Central memory CD8-positive, alpha-beta T cell (primary cell): ENCODE results near the gene NANOS3.
A peak's percentile ranks its signal among the peaks of the same experiment; 100 is the strongest.
"Not testable (repeated sequence)": the region's sequence is repeated elsewhere in the genome, so short reads cannot be mapped to it uniquely, and the experiment has no call there.

Source experiments
- ATAC-seq: fragments of 150-1000 bp; cut with Tn5 transposase; replicated peaks from 2 replicates; pipeline ENCODE4 v1.10.0; 2022; ENCODE audit warnings: mild to moderate bottlenecking, moderate FRiP score, moderate number of reproducible peaks; ENCODE audit not compliant: poor library complexity, severe bottlenecking; ENCODE audit errors: extremely low read depth
- DNase-seq, 2 donors: peaks; one replicate each; pipeline ENCODE4 v3.0.0; 2021; ENCODE audit warnings: low spot score in 2 of 2
- H3K27ac Mint-ChIP-seq: one replicate; pipeline ENCODE4 v1.8.0; 2022; ENCODE audit warnings: low read depth, mild to moderate bottlenecking, moderate library complexity, mixed read lengths
- H3K27me3 Mint-ChIP-seq: one replicate; pipeline ENCODE4 v1.8.0; 2022; ENCODE audit warnings: mixed read lengths
- H3K36me3 Mint-ChIP-seq: one replicate; pipeline ENCODE4 v1.8.0; 2022; ENCODE audit warnings: mild to moderate bottlenecking, moderate library complexity, mixed read lengths; ENCODE audit not compliant: insufficient read depth
- H3K4me1 Mint-ChIP-seq: one replicate; pipeline ENCODE4 v1.8.0; 2022; ENCODE audit warnings: mixed read lengths
- H3K4me3 Mint-ChIP-seq: one replicate; pipeline ENCODE4 v1.8.0; 2022; ENCODE audit warnings: mild to moderate bottlenecking, moderate library complexity, mixed read lengths
- H3K9me3 Mint-ChIP-seq: one replicate; pipeline ENCODE4 v1.8.0; 2022; ENCODE audit warnings: mixed read lengths

Gene NANOS3

DNA sequence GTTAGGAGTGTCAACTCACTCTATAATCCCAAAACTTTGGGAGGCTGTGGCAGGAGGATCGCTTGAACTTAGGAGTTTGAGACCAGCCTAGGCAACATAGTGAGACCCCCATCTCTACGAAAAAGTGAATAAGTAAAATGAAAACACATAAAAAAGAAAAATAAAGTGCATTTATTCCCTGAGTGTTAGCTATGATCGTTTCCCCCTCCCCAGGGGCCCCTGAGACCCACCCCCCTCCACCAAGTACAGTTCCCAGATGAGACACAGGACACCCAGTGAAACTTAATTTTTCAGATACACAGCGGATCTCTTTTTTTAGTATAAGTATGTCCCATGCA, 28.6 kb upstream of the NANOS3 start:
- H3K27ac Mint-ChIP-seq = peak overlapping the region; percentile 100
- DNase-seq (no peak), ATAC-seq (no peak)
- no peaks in the 10 kb centered on the region for H3K27me3 Mint-ChIP-seq
- H3K4me3 Mint-ChIP-seq = peak overlapping the region; percentile 69
- H3K36me3 Mint-ChIP-seq = peaks cover 57% of the 10 kb centered on the region
- no peaks in the 10 kb centered on the region for H3K9me3 Mint-ChIP-seq
- H3K4me1 Mint-ChIP-seq = peaks cover 49% of the 10 kb centered on the region

DNA sequence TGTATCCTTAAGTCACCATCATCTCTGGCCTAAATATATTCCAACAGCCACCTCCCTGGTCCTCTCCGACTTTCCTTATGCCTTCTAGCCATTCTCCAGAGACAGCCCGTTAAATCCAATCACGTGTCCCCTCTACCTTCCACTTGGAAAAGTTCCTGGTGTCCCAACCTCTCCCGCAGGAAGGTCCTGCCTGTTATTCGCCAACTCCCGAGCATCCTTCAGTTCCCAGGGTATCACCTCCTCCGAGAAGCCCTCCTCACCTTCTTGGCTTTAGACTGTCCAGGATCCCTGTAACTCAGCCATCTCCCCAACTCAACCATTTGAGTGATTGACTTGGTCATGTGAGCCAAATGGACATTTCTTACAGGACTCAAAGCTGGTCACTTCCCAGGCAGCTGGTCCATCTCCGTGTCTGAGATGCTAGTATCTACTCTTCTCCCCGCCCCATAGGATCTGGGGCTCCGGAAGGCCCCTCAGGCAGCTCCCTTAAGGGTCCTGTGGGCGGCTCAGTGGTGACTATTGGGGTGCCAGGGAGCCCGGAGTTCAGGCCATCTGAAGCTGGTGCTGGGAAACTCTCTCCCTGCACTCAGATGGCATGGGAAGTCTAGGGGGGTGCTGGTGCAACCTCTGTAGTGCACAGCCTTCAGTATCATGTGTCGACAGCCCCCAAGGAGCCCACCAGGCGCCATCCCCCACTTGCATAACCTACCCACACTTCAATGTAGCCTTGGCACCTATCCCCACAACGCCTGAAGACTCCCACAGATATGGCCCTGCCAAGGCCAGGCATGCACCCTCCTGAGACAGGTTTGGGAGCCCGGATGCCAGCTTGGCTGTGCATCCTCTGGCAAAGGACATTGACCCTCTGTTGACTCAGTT, 27.9 kb upstream of the NANOS3 start:
- Mint-ChIP-seq H3K27ac (peak overlapping the region; percentile 100), H3K36me3 (peaks cover 52% of the 10 kb centered on the region)
- no peak for DNase-seq

DNA sequence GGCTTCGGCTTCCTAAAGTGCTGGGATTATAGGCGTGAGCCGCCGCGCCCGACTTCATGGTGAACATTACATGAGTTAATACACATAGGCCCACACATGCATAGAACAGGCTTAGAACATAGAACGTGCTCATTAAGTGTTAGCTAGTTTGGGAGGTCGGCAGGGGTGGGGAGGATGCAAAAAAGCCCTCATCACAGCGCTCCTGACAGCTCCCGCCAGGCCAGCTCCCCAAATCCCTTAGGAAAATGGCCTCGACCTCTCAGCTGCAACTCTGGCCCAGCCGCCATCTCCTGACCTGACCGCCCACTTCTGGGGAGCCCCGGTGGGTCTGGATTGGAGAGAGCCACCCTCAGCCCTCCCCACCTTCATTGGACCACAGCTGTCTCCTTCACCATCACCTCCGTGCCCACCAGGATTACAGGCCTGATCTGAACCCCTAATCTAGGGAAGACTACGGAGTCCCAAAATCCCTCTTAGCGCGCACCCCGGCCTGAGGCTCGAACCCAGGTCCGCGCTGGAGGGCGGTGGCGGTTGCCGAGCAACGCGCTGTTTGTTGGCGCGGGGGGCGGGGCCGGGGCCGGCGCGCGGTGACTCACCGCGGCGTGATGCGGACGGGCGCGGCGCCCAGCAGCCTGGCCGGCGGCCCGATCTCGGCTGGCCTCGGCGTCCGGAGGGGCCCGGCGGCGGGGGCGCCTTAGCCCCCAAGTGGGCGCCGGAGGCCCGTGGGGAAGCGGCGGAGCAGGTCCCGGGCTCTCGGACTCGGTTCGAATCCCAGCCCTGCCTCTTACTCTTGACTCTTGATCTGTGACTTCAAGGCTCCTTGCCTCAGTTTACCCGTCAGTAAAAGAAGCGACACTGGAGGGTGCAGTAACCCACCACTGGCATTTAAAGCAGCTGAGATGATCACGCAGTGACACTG, 26.7 kb upstream of the NANOS3 start:
- H3K27ac Mint-ChIP-seq = peak overlapping the region; percentile 100
- DNase-seq (peak; percentile 63 to 65), ATAC-seq (no peak)
- H3K4me3 Mint-ChIP-seq = peak overlapping the region; percentile 59
- H3K36me3 Mint-ChIP-seq = peaks cover 47% of the 10 kb centered on the region
- H3K4me1 Mint-ChIP-seq = peaks cover 37% of the 10 kb centered on the region
- H3K27me3 Mint-ChIP-seq = no peaks in the 10 kb centered on the region
- H3K9me3 Mint-ChIP-seq = no peaks in the 10 kb centered on the region

More for the DNA sequence above, 27.9 kb upstream of the NANOS3 start:
- peak overlapping the region; percentile 69 for H3K4me3 Mint-ChIP-seq
- no peaks in the 10 kb centered on the region for H3K27me3 Mint-ChIP-seq
- peaks cover 49% of the 10 kb centered on the region for H3K4me1 Mint-ChIP-seq
- ATAC-seq = no peak
- H3K9me3 Mint-ChIP-seq = no peaks in the 10 kb centered on the region

DNA sequence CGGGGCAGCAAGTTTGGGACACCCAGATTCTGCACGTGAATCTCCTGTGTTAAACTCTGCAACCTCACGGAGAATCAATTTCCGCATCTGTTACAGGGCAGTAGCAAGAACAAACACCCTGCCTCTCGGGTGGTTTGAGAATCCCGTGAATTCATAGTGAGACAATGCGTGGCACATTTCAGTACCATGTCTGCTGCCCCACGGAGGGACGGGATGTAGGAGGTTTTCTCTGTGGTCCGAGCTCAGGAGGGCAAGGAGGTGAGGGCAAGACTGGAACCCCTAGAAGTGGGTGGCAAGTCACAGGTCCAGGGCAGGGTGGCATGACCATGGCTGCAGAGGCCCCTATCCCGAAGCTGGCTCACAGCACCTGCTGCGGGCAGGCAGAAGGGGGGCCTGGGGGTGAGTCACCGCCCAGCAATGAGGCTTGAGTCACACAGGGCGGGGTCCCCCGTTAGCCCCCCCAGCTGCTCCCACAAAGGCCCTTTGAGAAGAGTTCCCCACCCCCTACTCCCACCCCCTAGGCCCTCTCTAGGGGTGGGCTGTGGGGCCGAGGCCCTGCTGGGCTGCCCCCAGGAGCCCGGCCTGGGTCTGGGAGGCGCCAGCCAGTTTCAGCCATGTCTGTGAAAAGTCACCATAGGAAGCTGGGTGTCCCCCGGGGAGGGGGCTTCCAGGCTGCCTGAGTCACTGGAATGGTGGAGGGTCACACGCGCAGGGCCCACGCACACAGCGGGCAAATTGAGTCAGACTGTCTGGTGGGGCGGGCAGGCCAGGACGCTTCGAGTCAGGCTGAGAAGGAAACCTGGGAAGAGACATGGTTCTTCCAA, 25.8 kb upstream of the NANOS3 start:
- Mint-ChIP-seq H3K4me1 (peaks cover 30% of the 10 kb centered on the region), H3K36me3 (peaks cover 42% of the 10 kb centered on the region), H3K9me3 (no peaks in the 10 kb centered on the region), H3K4me3 (peak overlapping the region; percentile 59), H3K27me3 (no peaks in the 10 kb centered on the region), H3K27ac (peak overlapping the region; percentile 100)
- DNase-seq (peak in 1 of 2 donors; percentile 36), ATAC-seq (no peak)

DNA sequence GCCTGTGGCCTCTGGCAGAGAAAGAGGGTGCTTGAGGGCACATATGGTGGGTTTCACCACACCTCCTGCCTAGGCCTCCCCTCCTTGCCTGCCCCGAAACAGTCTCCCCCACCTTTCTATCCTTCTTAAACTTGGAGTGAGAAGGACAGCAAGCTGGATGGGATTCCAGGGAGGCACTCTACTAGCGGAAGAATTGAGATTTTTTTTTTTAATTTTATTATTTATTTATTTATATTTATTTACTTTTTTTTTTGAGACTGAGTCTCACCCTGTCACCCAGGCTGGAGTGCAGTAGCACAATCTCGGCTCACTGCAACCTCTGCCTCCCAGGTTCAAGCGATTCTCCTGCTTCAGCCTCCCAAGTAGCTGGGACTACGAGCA, 25.2 kb upstream of the NANOS3 start:
- Mint-ChIP-seq H3K4me1 (peaks cover 24% of the 10 kb centered on the region), H3K36me3 (peaks cover 36% of the 10 kb centered on the region)
- not testable (repeated sequence) for ATAC-seq, H3K27ac Mint-ChIP-seq, H3K4me3 Mint-ChIP-seq, DNase-seq, H3K9me3 Mint-ChIP-seq, H3K27me3 Mint-ChIP-seq

DNA sequence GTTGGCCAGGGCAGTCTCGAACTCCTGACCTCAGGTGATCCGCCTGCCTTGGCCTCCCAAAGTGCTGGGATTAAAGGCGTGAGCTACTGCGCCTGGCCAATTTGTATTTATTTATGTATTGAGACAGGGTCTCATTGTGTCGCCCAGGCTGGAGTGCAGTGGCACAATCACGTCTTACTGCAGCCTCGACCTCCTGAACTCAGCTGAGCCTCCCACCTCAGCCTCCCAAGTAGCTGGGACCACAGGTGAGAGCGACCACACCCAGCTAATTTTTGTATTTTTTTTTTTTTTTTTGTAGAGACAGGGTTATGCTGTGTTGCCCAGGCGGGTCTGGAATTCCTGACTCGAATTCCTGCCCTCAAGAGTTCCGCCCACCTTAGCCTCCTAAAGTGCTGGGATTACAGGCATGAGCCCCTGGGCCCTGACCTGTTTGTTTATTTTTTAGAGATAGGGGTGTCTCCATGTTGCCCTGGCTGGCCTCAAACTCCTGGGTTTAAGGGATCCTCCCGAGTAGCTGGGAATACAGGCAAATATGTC, 24.7 kb upstream of the NANOS3 start:
- peaks cover 19% of the 10 kb centered on the region for H3K4me1 Mint-ChIP-seq
- H3K4me3 Mint-ChIP-seq, H3K27ac Mint-ChIP-seq, ATAC-seq, DNase-seq, H3K9me3 Mint-ChIP-seq, H3K27me3 Mint-ChIP-seq: not testable (repeated sequence)
- peaks cover 31% of the 10 kb centered on the region for H3K36me3 Mint-ChIP-seq

DNA sequence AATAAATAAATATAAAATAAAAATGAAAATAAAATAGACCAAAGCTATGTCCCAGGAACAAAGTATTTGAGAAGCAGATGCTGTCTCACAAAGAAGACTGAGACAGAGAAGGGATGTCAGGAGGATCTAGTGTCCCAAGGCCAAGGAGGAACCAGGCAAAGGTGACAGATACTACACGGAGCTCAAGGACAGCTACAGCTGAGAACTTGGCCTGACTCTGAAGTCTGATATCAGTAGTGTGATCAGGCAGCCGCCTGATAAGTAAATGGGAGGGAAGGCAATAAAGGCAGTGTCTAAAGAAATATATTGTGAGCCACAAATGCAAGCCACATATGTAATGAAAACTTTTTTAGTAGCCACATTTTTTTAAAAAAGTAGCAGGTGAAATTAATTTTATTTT, 20.4 kb upstream of the NANOS3 start:
- Mint-ChIP-seq H3K4me3 (no peak overlapping the region), H3K4me1 (peaks cover 10% of the 10 kb centered on the region), H3K27ac (no peak overlapping the region), H3K9me3 (no peaks in the 10 kb centered on the region), H3K27me3 (no peaks in the 10 kb centered on the region), H3K36me3 (peaks cover 3% of the 10 kb centered on the region)
- DNase-seq = no peak
- no peak for ATAC-seq

DNA sequence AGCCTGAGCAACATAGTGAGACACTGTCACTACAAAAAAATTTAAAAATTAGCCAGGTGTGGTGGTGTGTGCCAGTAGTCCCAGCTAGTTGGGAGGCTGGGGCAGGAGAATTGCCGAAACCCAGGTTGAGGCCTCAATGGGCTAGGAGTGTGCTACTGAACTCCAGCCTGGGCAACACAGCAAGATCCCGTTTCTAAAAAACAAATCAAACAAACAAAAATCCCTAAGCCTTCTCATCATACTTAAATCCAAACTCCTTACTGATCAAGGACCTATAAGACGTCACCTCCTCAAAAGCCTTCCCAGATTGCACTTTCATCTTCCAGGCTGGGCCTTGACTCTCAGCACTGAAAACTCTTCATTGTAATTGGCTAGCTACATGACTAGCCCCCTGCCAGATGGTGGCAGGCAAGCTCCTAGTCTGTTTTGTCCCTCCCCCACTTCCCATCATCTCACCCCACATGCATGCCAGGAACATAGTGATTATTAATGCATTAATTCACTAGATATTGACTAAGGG, 17.5 kb upstream of the NANOS3 start:
- H3K9me3 Mint-ChIP-seq = no peaks in the 10 kb centered on the region
- H3K27me3 Mint-ChIP-seq = peaks cover 13% of the 10 kb centered on the region
- DNase-seq = no peak
- peaks cover 18% of the 10 kb centered on the region for H3K36me3 Mint-ChIP-seq
- H3K4me1 Mint-ChIP-seq = peaks cover 34% of the 10 kb centered on the region
- H3K4me3 Mint-ChIP-seq = no peak overlapping the region
- no peak for ATAC-seq
- H3K27ac Mint-ChIP-seq = peak overlapping the region; percentile 99

DNA sequence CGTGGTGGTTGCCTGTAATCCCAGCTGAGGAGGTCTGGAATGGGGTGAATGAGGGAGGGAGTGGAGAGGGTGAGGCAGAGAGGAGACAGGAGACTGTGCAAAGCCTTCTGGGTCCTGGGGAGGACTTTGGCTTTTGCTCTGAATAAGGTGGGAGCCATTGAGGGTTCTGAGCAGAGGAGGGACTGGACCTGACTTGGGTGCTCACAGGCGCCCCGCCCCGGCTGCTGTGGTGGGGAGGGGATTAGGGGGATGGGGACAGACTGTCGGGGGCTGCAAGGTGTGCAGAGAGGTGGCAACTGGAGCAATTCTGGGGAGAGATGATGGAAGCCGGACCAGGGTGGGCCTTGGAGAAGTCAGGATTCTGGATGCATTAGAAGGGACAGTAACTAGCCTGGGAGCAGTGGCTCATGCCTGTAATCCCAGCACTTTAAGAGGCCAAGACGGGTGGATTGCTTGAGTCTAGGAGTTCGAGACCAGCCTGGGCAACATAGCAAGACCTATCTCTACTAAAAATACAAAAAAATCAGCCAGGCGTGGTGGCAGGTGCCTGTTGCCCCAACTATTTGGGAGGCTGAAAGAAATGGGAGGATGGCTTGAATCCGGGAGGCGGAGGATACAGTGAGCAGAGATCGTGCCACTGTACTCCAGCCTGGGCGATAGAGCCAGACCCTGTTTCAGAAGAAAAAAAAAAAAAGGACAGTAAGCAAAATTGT, 16.1 kb upstream of the NANOS3 start:
- H3K4me3 Mint-ChIP-seq = peak overlapping the region; percentile 94
- H3K27me3 Mint-ChIP-seq = peaks cover 18% of the 10 kb centered on the region
- peak overlapping the region; percentile 99 for H3K27ac Mint-ChIP-seq
- no peaks in the 10 kb centered on the region for H3K9me3 Mint-ChIP-seq
- H3K4me1 Mint-ChIP-seq = peaks cover 38% of the 10 kb centered on the region
- peaks cover 20% of the 10 kb centered on the region for H3K36me3 Mint-ChIP-seq
- DNase-seq = no peak
- ATAC-seq = no peak

DNA sequence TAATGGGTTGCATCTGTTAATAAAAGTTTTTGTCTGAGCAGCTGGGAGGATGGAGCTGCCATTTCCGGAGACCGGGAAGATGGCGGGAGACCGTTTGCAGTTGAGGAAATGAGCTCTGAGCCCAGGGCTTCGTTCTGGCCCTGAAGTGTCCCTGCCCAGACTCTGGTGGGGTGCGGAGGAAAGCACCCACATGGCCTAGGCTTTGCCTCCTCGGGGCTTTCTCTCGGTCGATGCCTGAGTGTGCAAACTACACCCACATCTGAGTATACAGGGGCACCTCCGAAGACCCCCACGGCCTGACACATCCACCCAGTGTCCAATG, 15.6 kb upstream of the NANOS3 start:
- ATAC-seq = peak; percentile 19
- Mint-ChIP-seq H3K27me3 (peaks cover 23% of the 10 kb centered on the region), H3K36me3 (peaks cover 20% of the 10 kb centered on the region), H3K4me1 (peaks cover 41% of the 10 kb centered on the region), H3K9me3 (no peaks in the 10 kb centered on the region), H3K27ac (peak overlapping the region; percentile 99), H3K4me3 (peak overlapping the region; percentile 94)
- no peak for DNase-seq

DNA sequence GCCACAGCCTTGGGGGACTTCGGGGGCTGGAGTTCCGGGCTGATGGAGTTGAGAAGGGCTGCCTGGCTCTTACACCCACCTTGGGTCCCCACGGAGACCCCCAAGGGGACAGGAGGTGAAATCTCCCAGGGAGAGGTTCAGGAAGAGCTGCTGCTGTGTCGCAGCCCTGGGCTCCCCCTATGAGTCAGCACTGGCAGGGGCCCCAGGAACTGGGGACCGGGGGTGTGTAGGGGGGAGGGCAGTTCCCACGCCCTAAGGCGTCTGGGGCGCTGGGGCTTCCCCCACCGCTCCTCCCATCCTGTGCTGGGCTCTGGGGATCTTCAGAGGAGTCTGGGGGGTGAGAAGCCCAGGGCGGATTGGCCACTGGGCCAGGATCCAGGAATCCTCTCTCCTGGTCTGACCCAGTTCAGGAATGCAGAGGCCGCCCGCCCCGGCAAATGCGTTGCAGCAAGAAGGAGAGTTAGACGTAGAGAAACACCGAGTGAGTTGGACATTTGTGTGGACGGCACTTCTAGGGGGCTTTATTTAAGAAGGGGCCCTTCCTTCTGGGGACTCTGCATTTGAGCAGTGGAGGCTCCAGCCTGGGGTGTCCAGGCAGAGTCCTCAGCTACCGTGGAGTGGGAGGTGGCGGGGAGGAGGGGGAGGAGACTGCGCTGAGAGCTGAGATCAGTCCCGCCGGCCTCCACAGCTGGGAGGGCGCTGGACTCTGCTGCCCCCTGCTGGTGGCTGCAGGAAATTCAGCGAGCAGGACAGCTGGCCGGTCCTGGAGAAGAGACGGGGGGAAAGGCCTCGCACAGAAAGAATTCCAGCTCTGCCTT, 15.0 kb upstream of the NANOS3 start:
- H3K27ac Mint-ChIP-seq = peak overlapping the region; percentile 99

More for the DNA sequence above, 15.0 kb upstream of the NANOS3 start:
- Mint-ChIP-seq H3K36me3 (peaks cover 20% of the 10 kb centered on the region), H3K4me3 (peak overlapping the region; percentile 94), H3K9me3 (no peaks in the 10 kb centered on the region), H3K4me1 (peaks cover 45% of the 10 kb centered on the region), H3K27me3 (peaks cover 29% of the 10 kb centered on the region)
- peak; percentile 94 for ATAC-seq
- DNase-seq = peak; percentile 83 to 89
